T-helper 1 cell treated with Interleukin-12 subunit alpha and Interleukin-12 subunit beta and Interleukin-4 antibody, amounts not matched to agents 30 μg/mL and 1 μg/mL, for 36 hours (primary cell): Measurements from ENCODE around the gene DNAJC28.
"Not testable (repeated sequence)": the region's sequence is repeated elsewhere in the genome, so short reads cannot be mapped to it uniquely, and the experiment has no call there.

Experiments used
- H3K27ac Mint-ChIP-seq: one replicate; pipeline ENCODE4 v1.8.0; 2021; ENCODE audit warnings: mild to moderate bottlenecking, mixed read lengths
- H3K27me3 Mint-ChIP-seq: one replicate; pipeline ENCODE4 v1.8.0; 2021; ENCODE audit warnings: low read depth, mixed read lengths
- H3K36me3 Mint-ChIP-seq: one replicate; pipeline ENCODE4 v1.8.0; 2021; ENCODE audit warnings: low read depth, mixed read lengths
- H3K4me1 Mint-ChIP-seq: one replicate; pipeline ENCODE4 v1.8.0; 2021; ENCODE audit warnings: low read depth, mixed read lengths
- H3K4me3 Mint-ChIP-seq: one replicate; pipeline ENCODE4 v1.8.0; 2021; ENCODE audit warnings: mild to moderate bottlenecking, moderate library complexity, mixed read lengths
- H3K9me3 Mint-ChIP-seq: one replicate; pipeline ENCODE4 v1.8.0; 2021; ENCODE audit warnings: mixed read lengths

The DNAJC28 gene

GRCh38 chr21:33470701-33471100 is 20.8 kb downstream of the DNAJC28 start:
- Mint-ChIP-seq H3K9me3 (no peaks in the 10 kb centered on the region), H3K4me3 (no peak overlapping the region), H3K4me1 (no peaks in the 10 kb centered on the region), H3K27ac (no peak overlapping the region), H3K36me3 (no peaks in the 10 kb centered on the region), H3K27me3 (no peaks in the 10 kb centered on the region)

- H3K4me3 Mint-ChIP-seq, H3K27me3 Mint-ChIP-seq, H3K9me3 Mint-ChIP-seq, H3K36me3 Mint-ChIP-seq, H3K4me1 Mint-ChIP-seq, H3K27ac Mint-ChIP-seq: not testable (repeated sequence)
Measured at GRCh38 chr21:33469183-33469582, 22.3 kb downstream of the DNAJC28 start.

GRCh38 chr21:33461538-33462250 is 29.8 kb downstream of the DNAJC28 start:
- Mint-ChIP-seq H3K27me3 (no peaks in the 10 kb centered on the region), H3K4me3 (no peak overlapping the region), H3K36me3 (peaks cover 6% of the 10 kb centered on the region), H3K4me1 (no peaks in the 10 kb centered on the region), H3K27ac (no peak overlapping the region), H3K9me3 (no peaks in the 10 kb centered on the region)

GRCh38 chr21:33458861-33459260 is 32.7 kb downstream of the DNAJC28 start:
- H3K27ac Mint-ChIP-seq: no peak overlapping the region
- no peaks in the 10 kb centered on the region for H3K9me3 Mint-ChIP-seq
- no peaks in the 10 kb centered on the region for H3K4me1 Mint-ChIP-seq
- peaks cover 6% of the 10 kb centered on the region for H3K36me3 Mint-ChIP-seq
- H3K4me3 Mint-ChIP-seq: no peak overlapping the region
- H3K27me3 Mint-ChIP-seq: no peaks in the 10 kb centered on the region

GRCh38 chr21:33455686-33456446 is 35.6 kb downstream of the DNAJC28 start:
- no peaks in the 10 kb centered on the region for H3K27me3 Mint-ChIP-seq
- no peaks in the 10 kb centered on the region for H3K9me3 Mint-ChIP-seq
- H3K4me1 Mint-ChIP-seq: no peaks in the 10 kb centered on the region
- H3K4me3 Mint-ChIP-seq: no peak overlapping the region
- no peak overlapping the region for H3K27ac Mint-ChIP-seq
- H3K36me3 Mint-ChIP-seq: peaks cover 16% of the 10 kb centered on the region

GRCh38 chr21:33452362-33452761 is 39.2 kb downstream of the DNAJC28 start:
- Mint-ChIP-seq H3K36me3 (peaks cover 12% of the 10 kb centered on the region), H3K4me3 (no peak overlapping the region), H3K4me1 (no peaks in the 10 kb centered on the region), H3K9me3 (no peaks in the 10 kb centered on the region), H3K27ac (no peak overlapping the region), H3K27me3 (no peaks in the 10 kb centered on the region)

GRCh38 chr21:33451634-33452071 is 39.9 kb downstream of the DNAJC28 start:
- Mint-ChIP-seq H3K9me3 (no peaks in the 10 kb centered on the region), H3K27me3 (no peaks in the 10 kb centered on the region), H3K4me3 (no peak overlapping the region), H3K27ac (no peak overlapping the region), H3K36me3 (peaks cover 12% of the 10 kb centered on the region), H3K4me1 (no peaks in the 10 kb centered on the region)

- Mint-ChIP-seq H3K9me3 (no peaks in the 10 kb centered on the region), H3K4me3 (no peak overlapping the region), H3K4me1 (no peaks in the 10 kb centered on the region), H3K27ac (no peak overlapping the region), H3K27me3 (no peaks in the 10 kb centered on the region), H3K36me3 (peaks cover 16% of the 10 kb centered on the region)
Measured at GRCh38 chr21:33449616-33450015, 41.9 kb downstream of the DNAJC28 start.

- H3K27me3 Mint-ChIP-seq, H3K4me3 Mint-ChIP-seq, H3K9me3 Mint-ChIP-seq, H3K27ac Mint-ChIP-seq, H3K4me1 Mint-ChIP-seq: not testable (repeated sequence)
- peaks cover 11% of the 10 kb centered on the region for H3K36me3 Mint-ChIP-seq
Measured at GRCh38 chr21:33446620-33447019, 44.9 kb downstream of the DNAJC28 start.

GRCh38 chr21:33444499-33444898 is 47.0 kb downstream of the DNAJC28 start:
- no peaks in the 10 kb centered on the region for H3K9me3 Mint-ChIP-seq

GRCh38 chr21:33443194-33443593 is 48.3 kb downstream of the DNAJC28 start:
- Mint-ChIP-seq H3K27me3 (no peaks in the 10 kb centered on the region), H3K4me1 (no peaks in the 10 kb centered on the region), H3K4me3 (no peak overlapping the region), H3K27ac (no peak overlapping the region), H3K36me3 (peaks cover 17% of the 10 kb centered on the region), H3K9me3 (no peaks in the 10 kb centered on the region)

More at GRCh38 chr21:33444499-33444898, 47.0 kb downstream of the DNAJC28 start:
- H3K27ac Mint-ChIP-seq: no peak overlapping the region
- H3K4me3 Mint-ChIP-seq: no peak overlapping the region
- no peaks in the 10 kb centered on the region for H3K4me1 Mint-ChIP-seq
- no peaks in the 10 kb centered on the region for H3K27me3 Mint-ChIP-seq
- peaks cover 12% of the 10 kb centered on the region for H3K36me3 Mint-ChIP-seq

GRCh38 chr21:33441489-33442477 is 49.7 kb downstream of the DNAJC28 start:
- Mint-ChIP-seq H3K27me3 (no peaks in the 10 kb centered on the region), H3K27ac (no peak overlapping the region), H3K9me3 (no peaks in the 10 kb centered on the region), H3K4me1 (peaks cover under 1% of the 10 kb centered on the region), H3K4me3 (no peak overlapping the region), H3K36me3 (peaks cover 23% of the 10 kb centered on the region)
